Uterus (tissue), 2 donors: ENCODE data around the gene C9orf50.

Source experiments
- CTCF ChIP-seq, 4 experiments: fragments of 200-600 bp in 2 of 4; fragments of 450-650 bp in 2 of 4; sonication (generic) in 2 of 4; IDR thresholded peaks; one replicate each; pipeline ENCODE4 v1.5.1; 2016 to 2019; ENCODE audit warnings: antibody characterized with exemption in 4 of 4, mild to moderate bottlenecking in 2 of 4, moderate library complexity in 1 of 4
- POLR2A ChIP-seq, 2 donors: fragments of 450-650 bp; IDR thresholded peaks; one replicate each; pipeline ENCODE4 v1.6.1; 2016; ENCODE audit warnings: antibody characterized with exemption in 2 of 2, mild to moderate bottlenecking in 1 of 2, moderate library complexity in 1 of 2

GRCh38 chr9:129572052-129572425, 48.9 kb downstream of the C9orf50 start:
- TF ChIP-seq CTCF (IDR thresholded peaks at IDR 0.05) (no peak), POLR2A (IDR thresholded peaks at IDR 0.05) (no peak)
